T-helper 9 cell (primary cell): Measurements from ENCODE around the gene WDR7.

Experiments
- DNase-seq: peaks from one replicate; pipeline ENCODE4 v3.0.0-alpha.2; 2020

The WDR7 gene

DNA sequence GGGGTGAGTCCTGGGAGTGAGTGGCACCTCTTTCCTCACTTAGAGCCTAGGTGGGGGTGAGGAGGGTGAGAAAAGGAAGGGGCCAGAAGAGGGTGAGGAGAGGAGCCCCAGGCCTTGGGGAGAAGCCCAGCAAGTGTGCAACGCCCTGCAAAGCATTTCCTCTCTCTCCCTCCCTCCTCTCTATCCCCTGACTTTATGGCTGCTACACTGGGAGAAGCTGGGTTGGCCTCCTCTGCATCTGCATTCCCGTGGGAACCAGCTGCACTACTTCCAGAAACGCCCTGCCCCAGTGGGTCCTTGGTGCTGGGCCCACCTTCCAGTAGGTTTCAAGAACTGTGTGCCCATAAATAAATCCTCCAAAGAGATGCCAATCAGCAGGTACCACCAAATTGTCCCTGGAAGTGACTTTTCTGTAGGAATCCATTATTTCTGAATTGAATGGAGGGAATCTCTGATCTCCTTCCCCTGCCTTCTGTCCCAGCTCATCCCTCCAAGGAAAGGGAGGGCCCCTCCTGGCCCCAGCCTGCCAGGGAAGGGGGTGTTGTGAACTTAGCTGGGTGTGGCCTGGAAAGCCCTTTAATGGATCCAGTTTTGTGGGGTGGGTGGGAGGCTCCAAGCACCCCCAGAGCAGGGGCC is 400.0 kb downstream of the WDR7 start:
- DNase-seq, result no peak

- DNase-seq, result no peak
Measured at GRCh38 chr18:57051657-57052044, 400.5 kb downstream of the WDR7 start.

GRCh38 chr18:57052173-57052572 is 401.0 kb downstream of the WDR7 start:
- DNase-seq, result no peak

GRCh38 chr18:57052759-57053158 is 401.6 kb downstream of the WDR7 start:
- DNase-seq, result no peak

- no peak for DNase-seq
Measured at GRCh38 chr18:57054891-57055290, 403.7 kb downstream of the WDR7 start.

- DNase-seq, result no peak
Measured at GRCh38 chr18:57057890-57058289, 406.7 kb downstream of the WDR7 start.

GRCh38 chr18:57058734-57059133 is 407.6 kb downstream of the WDR7 start:
- no peak for DNase-seq

- no peak for DNase-seq
Measured at GRCh38 chr18:57059366-57059765, 408.2 kb downstream of the WDR7 start.

GRCh38 chr18:57060814-57061213 is 409.7 kb downstream of the WDR7 start:
- no peak for DNase-seq

DNA sequence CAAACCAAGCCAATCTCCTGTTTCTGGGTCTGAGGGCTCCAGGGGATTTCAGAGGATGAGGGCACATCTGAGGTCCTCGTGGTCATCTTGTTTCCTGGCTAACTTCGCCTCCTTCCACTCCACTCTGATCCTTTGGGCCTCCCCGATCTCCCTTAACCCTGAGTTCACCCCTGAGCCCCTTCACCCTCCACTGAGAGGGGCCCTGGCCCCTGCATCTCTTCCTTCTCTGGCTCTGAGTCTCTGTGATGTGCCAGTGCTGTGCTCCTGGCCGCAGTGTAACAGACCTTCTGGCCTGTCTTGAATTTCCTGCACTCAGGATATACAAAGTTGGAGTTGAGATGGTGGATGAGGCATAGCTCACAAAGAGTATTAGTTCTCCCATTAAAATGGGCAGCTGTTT is 411.0 kb downstream of the WDR7 start:
- DNase-seq, result no peak

DNA sequence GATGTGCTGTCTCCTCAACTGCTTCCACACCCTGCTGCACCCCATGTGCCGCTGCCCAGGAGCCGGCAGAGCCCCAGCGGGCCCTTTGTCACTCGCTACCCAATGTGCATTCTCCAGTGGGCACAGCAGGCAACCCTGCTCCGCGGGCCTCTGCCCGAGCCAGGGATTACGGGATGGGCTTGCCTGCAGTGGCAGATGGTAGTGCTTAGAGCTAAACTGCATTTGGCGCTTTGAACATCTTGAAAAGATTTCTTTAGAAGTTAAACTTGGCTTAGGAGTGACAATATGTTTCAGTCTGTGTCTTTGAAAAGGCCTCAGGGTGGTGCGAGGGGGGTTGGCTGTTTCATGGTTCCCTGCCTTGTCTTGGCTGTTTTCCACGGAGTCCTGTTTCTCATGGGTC is 411.7 kb downstream of the WDR7 start:
- DNase-seq, result no peak

DNA sequence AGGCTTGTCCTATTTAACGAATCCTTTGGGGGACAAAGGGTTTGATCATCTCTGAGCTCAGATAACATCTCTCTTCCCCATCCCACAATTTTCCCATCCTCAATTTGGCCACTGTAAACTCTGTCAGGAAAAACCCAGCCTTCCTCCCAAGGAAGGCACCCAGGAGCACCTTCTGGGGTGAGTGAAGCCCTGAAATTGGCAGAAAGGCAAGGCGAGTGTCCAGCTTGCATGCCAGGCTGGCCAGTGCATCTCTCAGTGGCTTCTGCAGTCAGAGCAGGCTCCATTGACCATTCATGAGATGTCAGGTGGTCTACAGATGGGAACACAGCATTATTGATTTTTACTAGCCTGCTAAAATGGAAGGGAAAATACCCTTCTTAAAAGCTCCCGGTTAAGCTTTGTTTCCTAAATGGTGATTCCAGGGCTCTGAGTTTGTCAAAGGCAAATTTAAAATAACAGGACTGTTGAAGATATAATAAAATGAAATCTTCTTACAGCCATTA is 412.5 kb downstream of the WDR7 start:
- no peak for DNase-seq

GRCh38 chr18:57073501-57074187 is 422.5 kb downstream of the WDR7 start:
- DNase-seq, result no peak

- DNase-seq, result no peak
Measured at GRCh38 chr18:57075716-57076400, 424.7 kb downstream of the WDR7 start.

DNA sequence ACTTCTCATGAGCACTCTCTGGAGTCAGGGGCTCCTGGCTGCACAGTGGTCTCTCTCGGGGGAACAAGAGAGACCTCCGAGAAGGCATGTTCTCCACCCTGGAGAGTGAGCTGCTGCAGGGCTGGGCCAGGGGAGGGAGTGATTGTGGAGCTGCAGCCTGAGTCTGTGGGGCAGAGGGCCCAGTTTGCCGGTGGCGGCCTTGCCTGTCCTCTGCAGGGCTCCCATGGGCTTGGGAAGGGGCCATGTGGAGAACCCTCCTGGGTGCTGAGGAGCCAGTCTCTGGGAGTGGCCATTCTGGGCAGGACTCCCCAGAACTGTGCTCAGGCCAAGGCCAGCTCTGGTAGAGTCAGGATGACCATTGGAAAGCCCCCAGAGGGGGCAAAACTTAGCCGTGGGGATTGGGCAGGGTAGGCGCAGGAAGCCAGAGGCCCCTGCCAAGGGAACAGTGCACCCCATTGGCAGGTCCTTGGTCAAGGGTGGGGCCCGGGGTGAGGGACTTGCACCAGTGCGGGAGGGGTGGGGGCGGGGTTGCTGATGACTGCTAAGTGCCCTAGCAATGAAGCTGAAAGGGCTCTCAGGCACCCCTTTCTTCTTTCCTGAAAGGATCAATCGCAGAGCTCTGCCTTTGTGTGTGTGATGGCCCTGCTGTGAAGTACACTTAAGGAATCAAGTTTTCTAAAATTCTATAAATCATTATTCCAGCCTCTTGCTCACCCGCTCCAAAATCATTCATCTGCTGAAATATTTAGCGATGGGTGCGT is 426.0 kb downstream of the WDR7 start:
- DNase-seq, result no peak

DNA sequence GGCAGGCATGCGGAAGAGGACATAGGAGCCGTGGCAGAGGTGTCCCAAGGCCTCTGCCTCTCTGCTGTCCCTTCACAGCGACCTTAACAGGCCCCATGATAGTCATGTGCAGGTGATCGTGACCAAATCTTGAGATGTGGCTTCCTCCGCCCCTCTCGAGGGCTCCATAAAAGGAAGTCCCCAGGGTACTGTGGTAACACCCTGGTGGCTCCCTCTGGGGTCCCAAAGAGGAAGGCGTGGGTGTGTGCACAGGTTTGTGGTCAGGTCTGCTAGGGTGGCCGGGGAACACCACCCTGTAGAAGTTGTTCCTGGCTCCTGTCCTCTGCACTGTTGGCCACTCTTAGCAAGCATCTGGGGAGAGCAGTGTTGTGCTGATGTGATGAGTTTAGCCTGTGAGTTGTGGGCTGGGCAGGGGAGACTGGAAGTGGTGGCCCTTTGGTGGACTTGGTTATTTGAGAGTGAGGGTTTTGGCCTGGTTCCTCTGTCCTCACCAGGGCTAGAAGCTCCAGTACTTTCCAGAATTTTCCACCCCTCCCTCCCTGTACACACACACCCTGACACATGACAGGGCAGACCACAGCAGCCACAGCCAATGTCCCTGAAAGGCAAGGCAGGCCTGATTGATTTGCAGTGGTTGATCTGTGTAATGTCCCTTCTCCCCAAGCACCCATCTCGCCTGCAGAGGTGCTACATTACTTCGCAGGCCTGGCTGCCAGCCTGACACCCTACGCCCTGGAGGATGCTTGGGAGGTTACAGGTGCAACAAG is 426.8 kb downstream of the WDR7 start:
- no peak for DNase-seq

DNA sequence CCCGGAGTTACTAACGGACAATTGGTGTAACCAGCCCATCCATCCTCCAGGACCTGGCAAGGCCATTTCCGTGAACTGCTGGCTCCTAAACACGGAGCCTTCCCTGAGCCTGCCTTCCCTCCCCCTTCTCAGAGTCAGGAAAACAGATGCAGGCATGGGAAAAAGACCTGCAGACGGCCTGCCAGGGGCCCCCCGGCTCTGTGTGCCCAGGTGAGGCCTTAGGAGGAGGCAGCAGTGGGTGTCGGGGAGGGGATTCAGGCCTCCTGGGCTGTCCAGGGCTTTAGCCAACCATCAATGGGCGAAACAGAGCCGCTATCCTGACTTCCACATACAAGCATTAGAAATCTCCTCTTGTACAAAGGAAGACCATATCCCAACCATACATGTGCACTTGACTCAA is 427.5 kb downstream of the WDR7 start:
- no peak for DNase-seq

DNA sequence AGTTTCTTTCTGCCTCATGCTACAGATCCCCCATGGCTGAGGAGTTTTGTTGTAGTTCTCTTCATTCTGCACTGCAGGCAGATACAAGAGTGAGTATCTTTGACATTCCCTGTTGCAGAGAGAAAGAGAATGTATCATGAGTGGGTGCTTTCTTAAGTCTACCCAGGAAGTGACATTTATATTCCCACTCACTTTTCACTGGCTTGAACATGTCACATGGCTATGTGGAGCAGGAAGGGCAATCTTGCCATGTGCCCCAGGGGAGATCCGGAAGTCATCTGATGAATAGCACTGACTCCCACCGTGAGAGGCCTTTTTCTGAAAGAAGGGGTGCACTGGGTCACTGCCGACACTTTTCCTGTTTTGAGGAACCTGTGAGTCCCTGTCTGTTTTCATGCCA is 429.3 kb downstream of the WDR7 start:
- DNase-seq, result no peak

DNA sequence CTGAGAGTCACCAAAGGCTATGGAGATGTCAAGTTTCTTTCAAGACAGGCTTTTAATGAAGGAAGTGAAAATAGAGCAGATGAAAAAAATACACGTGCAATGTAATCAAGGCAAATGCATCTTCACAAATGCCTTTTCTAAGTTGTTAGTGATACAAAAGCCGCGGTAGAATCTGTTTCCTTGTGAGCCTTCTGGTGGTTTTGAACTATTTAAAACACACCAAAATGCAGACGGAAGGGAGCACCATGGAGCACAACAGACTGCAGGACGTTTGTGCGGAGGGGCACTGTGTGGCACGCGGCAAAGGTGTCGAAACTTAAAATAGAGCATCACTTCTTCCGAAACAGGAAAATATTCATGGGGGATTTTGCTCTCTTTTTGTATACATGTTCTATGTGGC is 430.7 kb downstream of the WDR7 start:
- no peak for DNase-seq

DNA sequence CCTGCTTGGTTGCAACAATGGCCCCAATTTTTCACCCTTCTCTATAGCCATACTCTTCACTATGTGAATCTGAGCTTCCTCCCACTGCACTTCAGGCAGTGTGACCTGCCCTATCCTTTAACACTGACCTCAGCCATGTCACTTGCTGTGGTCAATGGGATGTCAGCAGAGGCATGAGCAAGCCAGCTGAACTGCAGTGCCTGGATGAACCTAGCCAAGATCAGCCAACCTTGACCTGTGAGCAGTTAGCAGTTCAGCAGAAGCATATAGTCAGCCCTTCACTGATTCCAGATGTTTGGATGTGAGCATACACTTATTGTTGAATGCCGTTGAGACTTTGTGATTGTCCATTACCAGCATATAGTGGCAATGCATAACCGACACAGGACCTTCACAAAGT is 432.3 kb downstream of the WDR7 start:
- no peak for DNase-seq

DNA sequence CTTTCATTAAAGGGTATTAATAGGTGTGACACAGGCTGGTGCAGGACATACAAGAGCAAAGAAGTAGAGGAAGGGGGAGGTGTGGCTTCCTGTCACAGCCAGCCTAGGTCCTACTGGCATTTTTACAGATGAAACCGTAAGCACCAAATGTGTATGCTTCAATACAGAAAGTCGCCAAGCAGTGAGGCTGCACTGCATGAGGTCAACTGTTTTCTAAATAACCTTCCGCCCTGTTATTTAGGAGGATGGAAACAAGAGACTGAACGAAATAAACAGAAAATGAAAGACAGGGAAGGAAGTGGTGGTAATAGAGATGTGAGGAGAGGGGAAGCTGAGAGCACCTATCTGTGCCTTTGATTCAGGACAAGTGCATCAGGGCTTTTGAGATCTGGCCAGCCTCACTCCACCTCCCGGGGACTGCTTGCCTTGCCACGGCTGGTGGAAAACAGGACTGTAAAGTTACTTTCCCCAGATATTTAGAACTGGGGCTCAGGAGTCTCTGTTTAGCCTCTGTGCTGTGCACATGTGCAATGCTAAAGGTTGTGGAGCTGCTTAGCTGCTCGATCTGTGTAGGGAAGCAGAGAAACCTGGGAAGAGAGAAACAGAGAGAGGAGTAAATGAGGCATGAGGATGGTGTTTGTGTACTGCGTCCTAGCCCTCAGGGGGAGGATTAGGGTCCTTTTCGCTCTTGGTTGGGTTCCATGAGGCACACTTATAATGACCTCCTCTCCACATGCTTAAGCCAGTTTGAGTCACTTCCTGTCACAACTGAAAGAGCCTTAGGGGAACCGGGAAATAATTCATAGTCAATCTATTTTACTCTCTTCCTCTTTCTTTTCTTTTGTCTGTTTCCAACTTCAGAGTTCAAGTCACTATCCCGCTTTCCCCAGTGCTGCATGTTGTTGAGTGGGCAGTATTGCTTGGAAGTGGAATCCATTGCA is 433.4 kb downstream of the WDR7 start:
- no peak for DNase-seq
